ENCODE results near the gene RNU6-1.

RNU6-1 gene

DNA sequence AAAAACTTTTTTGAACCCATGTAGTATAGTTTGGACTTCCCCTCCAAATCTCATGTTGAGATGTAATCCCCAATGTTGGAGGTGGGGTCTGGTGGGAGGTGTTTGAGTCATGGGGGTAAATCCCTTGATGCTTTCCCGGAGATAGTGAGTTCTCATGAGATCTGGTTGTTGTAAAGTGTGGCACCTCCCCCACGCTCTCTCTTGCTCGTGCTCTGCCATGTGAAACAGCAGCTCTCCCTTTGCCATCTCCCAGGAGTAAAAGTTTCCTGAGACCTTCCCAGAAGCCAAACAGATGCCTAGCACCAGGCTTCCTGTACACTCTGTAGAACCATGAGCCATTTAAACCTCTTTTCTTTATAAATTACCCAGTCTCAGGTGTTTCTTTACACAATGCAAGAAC lies 16.0 kb upstream of the RNU6-1 start:
- DNase-seq = no peak

- DNase-seq = no peak
These were observed 14.5 kb upstream of the RNU6-1 start for GRCh38 chr15:67854358-67854757.

DNA sequence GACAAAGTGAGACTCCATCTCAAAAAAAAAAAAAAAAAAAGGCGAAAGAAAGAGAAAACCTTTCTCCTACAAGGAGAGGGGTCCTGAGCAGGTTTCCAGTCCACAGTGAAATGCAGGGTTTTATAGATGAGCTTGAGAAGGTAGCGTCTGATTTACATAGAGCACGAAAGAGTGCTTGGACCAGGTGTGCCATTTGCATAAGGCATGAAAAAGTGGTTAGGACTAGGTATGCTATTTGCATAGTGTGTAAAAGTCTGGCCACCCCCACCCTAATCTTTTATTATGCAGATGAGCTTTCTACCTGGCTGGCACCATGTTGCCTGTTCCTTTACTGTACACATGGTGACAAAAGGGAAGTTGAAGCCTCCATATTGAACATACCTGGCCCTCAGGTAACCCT lies 13.6 kb upstream of the RNU6-1 start:
- DNase-seq = no peak

DNA sequence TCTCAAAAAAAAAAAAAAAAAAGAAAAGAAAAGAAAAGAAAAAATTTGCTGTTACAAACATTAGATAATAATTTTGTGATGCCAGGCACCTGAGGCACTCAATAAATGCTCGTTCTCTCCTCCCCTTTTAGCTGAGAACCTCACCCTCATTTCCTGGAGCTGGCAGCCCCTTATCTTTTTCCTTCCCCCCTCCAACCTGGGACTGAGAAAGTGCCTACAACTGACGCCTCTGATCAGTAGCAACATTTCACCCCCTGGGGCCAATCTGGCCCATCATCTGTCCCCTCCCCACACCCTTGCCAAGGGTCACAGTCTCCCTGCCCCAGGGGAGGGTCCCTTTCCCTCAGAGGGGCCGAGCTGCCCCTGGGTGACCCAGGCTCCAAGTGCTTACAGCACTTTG lies 12.6 kb upstream of the RNU6-1 start:
- no peak for DNase-seq

DNA sequence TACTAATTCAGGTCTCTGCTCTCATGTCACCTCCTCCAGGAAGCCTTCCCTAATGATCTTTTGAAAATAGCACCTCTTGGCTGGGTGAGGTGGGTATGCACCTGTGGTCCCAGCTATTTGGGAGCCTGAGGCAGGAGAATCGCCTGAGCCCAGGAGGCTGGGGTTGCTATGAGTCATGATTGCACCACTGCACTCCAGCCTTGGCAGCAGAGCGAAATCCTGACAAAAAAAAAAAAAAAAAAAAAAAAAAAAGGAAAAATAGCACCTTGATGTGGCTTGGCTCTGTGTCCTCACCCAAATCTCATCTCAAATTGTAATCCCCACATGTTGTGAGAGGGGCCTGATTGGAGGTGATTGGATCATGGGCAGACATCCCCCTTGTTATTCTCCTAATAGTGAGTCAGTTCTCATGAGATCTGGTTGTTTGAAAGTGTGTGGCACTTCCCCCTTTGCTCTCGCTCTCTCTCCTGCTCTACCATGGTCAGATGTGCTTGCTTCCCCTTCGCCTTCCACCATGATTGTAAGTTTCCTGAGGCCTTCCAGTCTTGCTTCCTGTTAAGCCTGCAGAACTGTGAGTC lies 11.2 kb upstream of the RNU6-1 start:
- no peak for DNase-seq

DNA sequence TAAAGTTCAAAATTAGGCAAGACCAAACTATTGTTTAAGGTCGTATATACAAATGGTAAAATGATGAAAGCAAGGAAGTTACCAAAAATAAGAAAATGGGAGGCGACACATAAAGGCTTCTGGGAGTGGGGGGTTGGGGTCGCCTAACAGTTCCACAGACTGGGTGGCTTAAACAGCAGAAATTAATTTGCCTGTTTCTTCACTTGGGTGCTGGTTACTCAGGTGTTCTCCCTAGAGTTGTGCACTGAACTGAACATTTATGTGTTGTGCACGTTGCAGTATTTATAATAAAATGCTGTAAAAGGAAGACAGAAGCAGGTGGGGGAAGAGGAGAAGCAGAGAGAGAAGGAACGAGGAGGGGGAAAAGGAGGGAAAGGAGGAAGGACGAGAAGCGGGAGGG lies 10.5 kb upstream of the RNU6-1 start:
- DNase-seq = no peak

GRCh38 chr15:67849538-67849937 lies 9.7 kb upstream of the RNU6-1 start:
- DNase-seq = no peak

DNA sequence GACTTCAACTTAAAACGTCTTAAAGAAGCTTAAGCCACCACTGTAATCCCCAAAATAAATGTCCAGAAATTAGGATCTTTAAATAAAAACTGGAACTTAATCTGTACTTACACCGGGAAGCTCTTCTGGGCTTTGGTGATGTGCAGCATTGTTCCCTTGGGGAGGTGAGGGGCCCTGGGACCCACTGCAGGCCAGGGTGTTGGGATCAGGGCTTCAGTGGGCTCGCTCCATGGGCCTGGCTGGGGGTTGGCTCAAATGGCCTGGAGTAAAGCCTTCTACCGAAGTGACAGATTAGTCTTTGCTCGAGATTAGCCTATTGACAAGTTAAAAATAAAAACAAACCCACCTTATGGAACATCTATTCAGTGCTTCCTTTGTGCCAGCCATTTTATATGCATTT lies 6.1 kb upstream of the RNU6-1 start:
- DNase-seq = no peak

- DNase-seq = no peak
These were observed 3.9 kb upstream of the RNU6-1 start for GRCh38 chr15:67843571-67844387.

DNA sequence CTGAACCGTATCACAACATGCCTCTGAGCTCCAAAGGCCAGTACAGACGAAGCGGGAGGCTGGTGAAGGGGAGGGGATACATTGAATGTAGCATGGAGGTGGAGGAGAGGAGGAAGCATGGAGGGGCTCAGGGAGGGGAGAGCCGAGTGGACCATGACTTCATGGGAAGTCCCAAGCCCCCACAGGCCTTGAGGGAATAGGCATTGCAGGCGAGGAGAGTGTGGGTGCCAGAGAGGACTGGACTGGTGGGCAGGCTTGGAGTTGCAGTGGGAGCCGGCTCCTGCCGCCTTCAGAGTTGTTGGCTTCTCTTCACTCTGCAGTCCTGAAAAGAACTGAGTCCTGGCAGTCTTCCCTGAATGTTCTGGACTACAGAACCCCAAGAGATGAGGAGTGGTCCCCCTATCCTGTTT lies 3.3 kb upstream of the RNU6-1 start:
- no peak for DNase-seq

DNA sequence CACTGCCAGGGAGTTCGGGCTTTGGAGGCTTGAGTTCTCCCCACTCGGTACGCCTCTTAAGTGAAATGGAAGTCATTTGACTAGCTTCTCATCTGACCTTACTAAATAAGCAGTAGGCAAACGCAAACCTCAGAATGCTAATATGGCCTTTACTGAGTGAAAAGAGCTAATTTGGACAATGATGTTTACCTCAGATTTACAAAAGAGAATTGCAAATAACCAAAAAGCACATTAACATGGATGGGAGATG lies 1.6 kb upstream of the RNU6-1 start:
- DNase-seq = no peak

GRCh38 chr15:67840749-67841512 lies 1.1 kb upstream of the RNU6-1 start:
- DNase-seq = no peak

DNA sequence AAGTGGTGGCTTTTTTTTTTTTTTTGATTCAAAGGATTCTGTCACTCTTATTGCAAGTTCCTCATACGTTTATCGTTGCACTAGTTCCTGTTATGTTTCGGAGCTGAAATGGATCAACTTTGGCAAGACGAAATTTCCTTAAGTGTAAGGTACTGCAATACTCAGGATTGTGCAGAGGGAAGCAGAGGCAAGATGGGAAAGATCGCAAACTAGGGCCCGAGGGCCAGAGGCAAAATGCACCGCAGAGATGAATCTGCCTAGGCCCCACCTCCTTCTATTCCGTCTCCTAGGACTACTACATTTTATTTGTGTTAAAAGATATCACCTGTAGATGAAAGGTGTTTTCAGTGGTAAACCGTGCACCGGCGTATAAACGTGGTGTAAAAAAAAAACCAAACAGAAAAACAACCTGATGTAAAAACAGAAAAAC lies 331 bp downstream of the RNU6-1 start:
- no peak for DNase-seq

- no peak for DNase-seq
These were observed 984 bp downstream of the RNU6-1 start for GRCh38 chr15:67838789-67839332.

- DNase-seq = no peak
These were observed 2.9 kb downstream of the RNU6-1 start for GRCh38 chr15:67836955-67837354.

GRCh38 chr15:67836477-67836876 lies 3.4 kb downstream of the RNU6-1 start:
- no peak for DNase-seq

GRCh38 chr15:67836134-67836455 lies 3.8 kb downstream of the RNU6-1 start:
- no peak for DNase-seq

- no peak for DNase-seq
These were observed 4.3 kb downstream of the RNU6-1 start for GRCh38 chr15:67835297-67836133.

DNA sequence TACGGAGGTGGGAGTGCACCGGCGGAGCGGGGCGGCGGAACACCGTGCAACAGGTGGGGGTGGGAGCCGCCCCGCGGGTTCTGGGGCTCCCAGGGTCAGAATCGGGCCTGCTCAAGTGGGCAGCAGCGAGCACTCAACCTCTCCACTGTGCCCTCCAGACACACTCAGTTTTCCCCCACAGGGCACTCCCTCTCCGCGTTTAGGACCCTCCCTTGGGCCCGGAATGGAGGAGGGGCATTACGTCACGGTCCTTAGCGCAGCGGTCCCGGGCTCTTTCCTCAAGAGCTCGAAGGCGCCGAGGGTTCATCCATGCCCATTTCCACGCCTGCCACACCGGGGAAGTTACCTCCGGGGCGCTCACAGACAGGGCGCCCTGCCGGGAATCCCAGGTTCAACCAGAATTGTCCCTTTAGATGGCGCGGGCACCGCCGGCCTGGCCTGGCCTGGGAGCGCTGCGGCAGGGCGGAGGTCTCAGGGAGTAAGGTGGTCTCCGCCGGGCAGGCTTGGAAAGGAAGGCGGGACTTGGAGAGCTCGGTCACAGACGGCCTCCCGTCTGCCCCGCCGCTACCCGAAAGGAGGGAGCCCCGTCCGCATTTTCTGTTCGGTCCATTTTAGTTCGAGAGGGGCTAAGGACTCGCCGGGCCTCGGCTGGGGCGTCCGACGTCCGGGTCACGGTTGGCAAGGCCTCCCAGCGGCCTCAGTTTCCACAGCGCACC lies 5.1 kb downstream of the RNU6-1 start:
- no peak for DNase-seq

- DNase-seq = no peak
These were observed 5.9 kb downstream of the RNU6-1 start for GRCh38 chr15:67833710-67834511.

GRCh38 chr15:67832897-67833709 lies 6.7 kb downstream of the RNU6-1 start:
- DNase-seq = no peak
